DOHH2 (cell line): ENCODE measurements around the gene PLAGL1.

Source experiments
- H3F3A ChIP-seq: fragments of 200-600 bp; sonication (generic), shearing (Covaris generic); 2 replicates; pipeline ENCODE4 v1.6.0; 2016; ENCODE audit warnings: antibody characterized with exemption, mild to moderate bottlenecking; ENCODE audit not compliant: control insufficient read depth, insufficient read depth
- H3K27ac ChIP-seq: fragments of 200-600 bp; sonication (generic); 2 replicates; pipeline ENCODE4 v1.5.1; 2014; ENCODE audit warnings: low read depth, mild to moderate bottlenecking, low read length, moderate library complexity
- H3K27me3 ChIP-seq: fragments of 200-600 bp; sonication (generic); 2 replicates; pipeline ENCODE4 v1.6.1; 2014; ENCODE audit warnings: mild to moderate bottlenecking, low read length, mixed read lengths; ENCODE audit not compliant: control insufficient read depth
- H3K36me3 ChIP-seq: fragments of 200-600 bp; sonication (generic); 2 replicates; pipeline ENCODE4 v1.6.1; 2014; ENCODE audit warnings: mild to moderate bottlenecking, low read length, moderate library complexity, mixed read lengths; ENCODE audit not compliant: control insufficient read depth
- H3K4me1 ChIP-seq: fragments of 200-600 bp; sonication (generic); 2 replicates; pipeline ENCODE4 v1.6.1; 2014; ENCODE audit warnings: mild to moderate bottlenecking, low read length, mixed read lengths; ENCODE audit not compliant: control insufficient read depth
- H3K4me2 ChIP-seq: fragments of 200-600 bp; sonication (generic); 2 replicates; pipeline ENCODE4 v1.6.0; 2014; ENCODE audit warnings: mild to moderate bottlenecking, low read length, moderate library complexity
- H3K4me3 ChIP-seq: fragments of 200-600 bp; sonication (generic); 2 replicates; pipeline ENCODE4 v1.5.1; 2014; ENCODE audit warnings: mild to moderate bottlenecking, low read length, mixed read lengths
- H3K79me2 ChIP-seq: fragments of 200-600 bp; sonication (generic); 2 replicates; pipeline ENCODE4 v1.6.1; 2014; ENCODE audit warnings: mild to moderate bottlenecking, low read length, mixed read lengths; ENCODE audit not compliant: control insufficient read depth
- H3K9me2 ChIP-seq: fragments of 200-600 bp; sonication (generic); replicated peaks from 2 replicates; pipeline ENCODE4 v1.6.1; 2014; ENCODE audit warnings: mild to moderate bottlenecking, low read length, mixed read lengths; ENCODE audit not compliant: control insufficient read depth
- H3K9me3 ChIP-seq: fragments of 200-600 bp; sonication (generic); 2 replicates; pipeline ENCODE4 v1.6.1; 2014; ENCODE audit warnings: antibody characterized with exemption, low read length, mixed read lengths; ENCODE audit not compliant: control insufficient read depth, insufficient read depth
- H4K20me1 ChIP-seq: fragments of 200-600 bp; sonication (generic); 2 replicates; pipeline ENCODE4 v1.6.0; 2014; ENCODE audit warnings: low read depth, mild to moderate bottlenecking, antibody characterized with exemption, low read length, moderate library complexity; ENCODE audit not compliant: control insufficient read depth, insufficient read depth
- CTCF ChIP-seq: fragments of 200-600 bp; sonication (generic); IDR thresholded peaks from one replicate; pipeline ENCODE4 v1.5.1; 2014; ENCODE audit warnings: antibody characterized with exemption, mild to moderate bottlenecking, low read depth, low read length; ENCODE audit not compliant: poor library complexity, severe bottlenecking
- EZH2phosphoT487 ChIP-seq: fragments of 200-600 bp; sonication (generic); IDR thresholded peaks from 2 replicates; pipeline ENCODE4 v1.6.1; 2017; ENCODE audit warnings: borderline replicate concordance, mild to moderate bottlenecking, antibody characterized with exemption, low read length, moderate library complexity, mixed read lengths

PLAGL1 gene

GRCh38 chr6:143950875-143951274 lies 57.2 kb downstream of the PLAGL1 start:
- Histone ChIP-seq H3K36me3 (no peaks in the 10 kb centered on the region), H3K9me3 (no peaks in the 10 kb centered on the region), H3K9me2 (no peaks in the 10 kb centered on the region), H3F3A (no peaks in the 10 kb centered on the region), H3K4me1 (no peaks in the 10 kb centered on the region), H3K4me2 (no peak overlapping the region), H3K27ac (no peak overlapping the region), H4K20me1 (no peaks in the 10 kb centered on the region), H3K4me3 (no peak overlapping the region), H3K79me2 (no peaks in the 10 kb centered on the region), H3K27me3 (no peaks in the 10 kb centered on the region)
- no peak for TF ChIP-seq CTCF
- no peak for TF ChIP-seq EZH2phosphoT487

DNA sequence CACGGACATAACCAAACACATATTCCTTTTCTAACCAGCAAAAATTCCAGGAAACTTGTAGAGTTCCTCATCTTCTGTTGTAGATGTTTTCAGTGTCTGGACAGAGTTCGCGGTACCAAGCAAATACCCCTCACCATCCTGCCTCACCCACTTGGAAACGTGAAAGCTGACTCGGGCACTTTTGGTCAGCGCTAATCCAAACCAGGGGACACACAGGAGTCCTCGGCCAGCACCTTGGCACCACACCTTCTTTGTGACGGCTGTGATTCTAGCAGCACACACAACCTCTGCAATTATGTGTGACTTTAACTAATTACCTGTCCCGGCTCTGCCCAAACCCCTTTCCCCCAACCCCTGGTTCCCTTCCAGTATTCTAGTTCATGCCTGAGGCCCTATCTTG lies 58.1 kb downstream of the PLAGL1 start:
- Histone ChIP-seq H3K27me3 (no peaks in the 10 kb centered on the region), H3K79me2 (no peaks in the 10 kb centered on the region), H3K36me3 (no peaks in the 10 kb centered on the region), H3K4me3 (no peak overlapping the region), H4K20me1 (no peaks in the 10 kb centered on the region), H3K9me2 (no peaks in the 10 kb centered on the region), H3K9me3 (no peaks in the 10 kb centered on the region), H3K4me1 (no peaks in the 10 kb centered on the region), H3F3A (no peaks in the 10 kb centered on the region), H3K4me2 (no peak overlapping the region), H3K27ac (no peak overlapping the region)
- TF ChIP-seq CTCF (no peak), EZH2phosphoT487 (no peak)

- no peaks in the 10 kb centered on the region for H3K9me3 ChIP-seq
- H3K27ac ChIP-seq: no peak overlapping the region
- no peaks in the 10 kb centered on the region for H3K36me3 ChIP-seq
- no peaks in the 10 kb centered on the region for H3K27me3 ChIP-seq
- no peaks in the 10 kb centered on the region for H4K20me1 ChIP-seq
- H3K79me2 ChIP-seq: no peaks in the 10 kb centered on the region
- no peak overlapping the region for H3K4me3 ChIP-seq
- H3K4me2 ChIP-seq: no peak overlapping the region
- TF ChIP-seq EZH2phosphoT487 (no peak), CTCF (no peak)
- H3F3A ChIP-seq: no peaks in the 10 kb centered on the region
- H3K9me2 ChIP-seq: no peaks in the 10 kb centered on the region
- H3K4me1 ChIP-seq: no peaks in the 10 kb centered on the region
Measured at GRCh38 chr6:143949535-143949934, 58.5 kb downstream of the PLAGL1 start.

DNA sequence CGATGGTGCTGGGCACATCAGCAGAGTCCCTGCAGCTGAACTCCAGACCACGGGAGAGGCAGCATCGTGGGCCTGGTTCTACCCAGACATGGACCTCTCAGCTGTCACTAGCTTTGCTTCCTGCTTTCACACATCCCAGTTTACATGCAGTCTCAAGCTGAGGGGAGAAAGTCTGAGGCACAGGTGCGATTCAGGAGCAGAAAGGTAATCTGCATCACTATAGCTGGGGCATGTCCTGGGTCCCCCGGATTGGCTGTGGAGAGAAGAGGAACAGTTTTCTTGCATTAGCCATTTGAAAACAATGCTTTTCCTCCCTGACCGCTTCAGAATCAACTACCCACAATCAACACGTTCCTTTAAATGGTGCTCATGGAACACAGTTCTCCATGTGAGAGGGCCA lies 59.9 kb downstream of the PLAGL1 start:
- Histone ChIP-seq H3K4me2 (no peak overlapping the region), H3K79me2 (no peaks in the 10 kb centered on the region), H3K27me3 (no peaks in the 10 kb centered on the region), H3K27ac (no peak overlapping the region), H3K36me3 (no peaks in the 10 kb centered on the region), H3F3A (no peaks in the 10 kb centered on the region), H3K4me3 (no peak overlapping the region), H3K4me1 (no peaks in the 10 kb centered on the region), H4K20me1 (no peaks in the 10 kb centered on the region), H3K9me2 (no peaks in the 10 kb centered on the region), H3K9me3 (no peaks in the 10 kb centered on the region)
- TF ChIP-seq CTCF (no peak), EZH2phosphoT487 (no peak)
